K562 (cell line): ENCODE results near the gene NPAS1. TPM values are rescaled to one million over a fixed set of nuclear protein-coding genes. Genes with fewer than 3 reads are reported as not detected.

Experiments used
- ATAC-seq: fragments of 200-7000 bp; cut with Tn5 transposase; 3 replicates; pipeline ENCODE4 v1.9.1; 2020; ENCODE audit warnings: moderate library complexity
- BruUV-seq: library from RNA; stranded (reverse); fragments of 400-500 nt; replicated peaks from 2 replicates; lab custom pipeline; 2021; lab: Mats Ljungman, UMichigan
- CTCF ChIA-PET: fragments of 300-600 bp; formaldehyde crosslinking; extraction: SDS; loops from one replicate; lab custom pipeline; 2021; ENCODE audit warnings: low intra/inter-chr PET ratio; lab: Yijun Ruan, JAX
- POLR2A ChIA-PET: fragments of 300-600, 350-650 bp; sonication (Branson Sonifier 250); formaldehyde crosslinking; extraction: SDS; loops from one replicate; lab custom pipeline; 2021; ENCODE audit warnings: antibody characterized with exemption, inconsistent platforms; lab: Yijun Ruan, JAX
- DNase-seq, 4 experiments: peaks; one replicate each; pipeline versions ENCODE4 v3.0.0 to v3.0.0-alpha.2; 2011 to 2018; ENCODE audit warnings: low spot score in 3 of 4, mixed read lengths in 3 of 4; ENCODE audit errors: extremely low read depth in 1 of 4
- FAIRE-seq: peaks from 2 replicates; lab custom pipeline; 2011; peaks lifted over from hg19 to GRCh38; lab: Jason Lieb, UNC
- H2AFZ ChIP-seq: 2 replicates; pipeline ENCODE4 v1.6.0; 2011; ENCODE audit warnings: low read depth, low read length, control low read depth, inconsistent platforms
- H3K27ac ChIP-seq: fragments of 200-600 bp; 3 replicates; pipeline ENCODE4 v1.8.0; 2011; ENCODE audit warnings: low read depth, mild to moderate bottlenecking, control low read depth, inconsistent platforms, low read length, moderate library complexity, mixed read lengths; ENCODE audit errors: extremely low read depth
- H3K27me3 ChIP-seq, 2 experiments: fragments of 300-600 bp in 1 of 2; 2 replicates in 1 of 2; 3 replicates in 1 of 2; pipeline versions ENCODE4 v1.6.0 to v1.8.0; 2011; ENCODE audit warnings: inconsistent platforms in 2 of 2, low read length in 2 of 2, mild to moderate bottlenecking in 1 of 2, mixed read lengths in 1 of 2, moderate library complexity in 1 of 2; ENCODE audit not compliant: control insufficient read depth in 2 of 2, insufficient read depth in 2 of 2
- H3K36me3 ChIP-seq: fragments of 300-600 bp; 3 replicates; pipeline ENCODE4 v1.8.0; 2011; ENCODE audit warnings: mild to moderate bottlenecking, low read length, inconsistent platforms; ENCODE audit not compliant: control insufficient read depth, insufficient read depth
- H3K4me1 ChIP-seq, 2 experiments: fragments of 200-600 bp in 1 of 2; replicated peaks in 1 of 2; 2 replicates in 1 of 2; 3 replicates in 1 of 2; pipeline versions ENCODE4 v1.5.1 to v1.8.0; 2011; ENCODE audit warnings: inconsistent platforms in 2 of 2, low read length in 2 of 2, mild to moderate bottlenecking in 1 of 2, mixed read lengths in 1 of 2, moderate library complexity in 1 of 2; ENCODE audit not compliant: control insufficient read depth in 2 of 2, insufficient read depth in 2 of 2
- H3K4me2 ChIP-seq: 2 replicates; pipeline ENCODE4 v1.6.1; 2011; ENCODE audit warnings: low read length, control low read depth, inconsistent platforms, mixed read lengths; ENCODE audit not compliant: insufficient read depth
- H3K4me3 ChIP-seq: fragments of 200-600 bp; sonication (generic), shearing (Covaris generic); 2 replicates; pipeline ENCODE4 v1.5.1; 2016; ENCODE audit warnings: control low read depth, inconsistent platforms
- H3K79me2 ChIP-seq: fragments of 200-600 bp; 3 replicates; pipeline ENCODE4 v1.8.0; 2011; ENCODE audit warnings: low read length, inconsistent platforms; ENCODE audit not compliant: control insufficient read depth, insufficient read depth
- H3K9ac ChIP-seq, 2 experiments: 2 replicates each; pipeline versions ENCODE4 v1.6.0 to v1.6.1; 2011; ENCODE audit warnings: low read depth in 2 of 2, low read length in 2 of 2, control low read depth in 1 of 2, inconsistent platforms in 1 of 2, mild to moderate bottlenecking in 1 of 2, mixed read lengths in 1 of 2; ENCODE audit not compliant: insufficient read depth in 1 of 2
- H3K9me1 ChIP-seq: one replicate; pipeline ENCODE4 v1.6.0; 2011; ENCODE audit warnings: inconsistent platforms, mild to moderate bottlenecking, low read length, moderate library complexity; ENCODE audit not compliant: control insufficient read depth, insufficient read depth
- H3K9me3 ChIP-seq: replicated peaks from 2 replicates; pipeline ENCODE4 v1.5.1; 2011; ENCODE audit warnings: low read depth, low read length, inconsistent platforms; ENCODE audit not compliant: control insufficient read depth, insufficient read depth
- H4K20me1 ChIP-seq: replicated peaks from 2 replicates; pipeline ENCODE4 v1.6.1; 2011; ENCODE audit warnings: low read length, inconsistent platforms, mixed read lengths; ENCODE audit not compliant: control insufficient read depth, insufficient read depth
- MED1 ChIP-seq: sonication (generic); formaldehyde crosslinking; IDR thresholded peaks from 2 replicates; pipeline ENCODE4 v1.8.1; 2023; ENCODE audit warnings: missing genetic modification reagents, borderline replicate concordance
- POLR2G ChIP-seq: fragments of 200-400 bp; formaldehyde crosslinking; IDR thresholded peaks from 2 replicates; pipeline ENCODE4 v1.6.1; 2017; ENCODE audit warnings: low read depth, mild to moderate bottlenecking, antibody characterized with exemption, low read length, moderate library complexity
- WGBS: fragments of 100-300 bp; shearing (Covaris generic); methylation state at CpG from one replicate; pipeline ENCODE4 v1.1.6; 2016; ENCODE audit warnings: low coverage, mixed read lengths; ENCODE audit not compliant: insufficient coverage; ENCODE audit errors: missing lambda C conversion rate; 5-methylcytosine and 5-hydroxymethylcytosine counted together
- in situ Hi-C: fragments of 300-500 bp; cut with MboI; formaldehyde crosslinking; loops from 4 replicates; pipeline ENCODE4 v1.15.0; 2018; ENCODE audit warnings: inconsistent platforms, mixed read lengths
- intact Hi-C: fragments of 100-400 bp; cut with micrococcal nuclease; formaldehyde crosslinking; loops from 2 replicates; pipeline ENCODE4 v1.14.2; 2022
- polyA plus RNA-seq, 8 experiments: library from polyadenylated mRNA; depleted of rRNA in 4 of 8; stranded (reverse) in 5 of 8; unstranded in 3 of 8; fragments of >200 nt; fragmentation: Nextera tagmentation in 2 of 8; fragmentation: Illumina TruSeq in 1 of 8; extraction: Ambion mirVana in 2 of 8; extraction: Trizol in 1 of 8; gene quantifications; 2 replicates each; pipeline versions ENCODE4 v1.2.1 to v1.2.3, GENCODE V29; 2011 to 2014; ENCODE audit warnings: inconsistent platforms in 1 of 8, missing spikeins in 1 of 8
- total RNA-seq, 7 experiments: library from RNA; depleted of rRNA in 6 of 7; stranded (reverse); fragments of >200 nt in 6 of 7; fragmentation: Illumina TruSeq in 2 of 7; extraction: Trizol in 2 of 7; gene quantifications; 2 replicates each; pipeline versions ENCODE4 v1.2.1 to v1.2.3, GENCODE V29; 2011 to 2021; ENCODE audit warnings: low replicate concordance in 1 of 7
- TF ChIP-seq, protein P1 (sequence below), 3 experiments: IDR thresholded peaks in 2 of 3; conservative IDR thresholded peaks in 1 of 3; 2 replicates each; pipeline ENCODE4 v1.5.1; 2011 to 2012; ENCODE audit warnings: low read length in 3 of 3, mild to moderate bottlenecking in 3 of 3, control low read depth in 2 of 3, improper control_type of control experiment in 1 of 3, inconsistent platforms in 1 of 3, low read depth in 1 of 3, mixed read lengths in 1 of 3, moderate library complexity in 1 of 3; ENCODE audit not compliant: insufficient read depth in 2 of 3

Gene NPAS1
- total and polyA plus RNA-seq, 9 of the 15 experiments (the other 6 are each of a cell fraction or from before 2014, with no cell fraction given) = 0.58 to 5.3 (median 2.0) TPM; not detected in 2

DNA sequence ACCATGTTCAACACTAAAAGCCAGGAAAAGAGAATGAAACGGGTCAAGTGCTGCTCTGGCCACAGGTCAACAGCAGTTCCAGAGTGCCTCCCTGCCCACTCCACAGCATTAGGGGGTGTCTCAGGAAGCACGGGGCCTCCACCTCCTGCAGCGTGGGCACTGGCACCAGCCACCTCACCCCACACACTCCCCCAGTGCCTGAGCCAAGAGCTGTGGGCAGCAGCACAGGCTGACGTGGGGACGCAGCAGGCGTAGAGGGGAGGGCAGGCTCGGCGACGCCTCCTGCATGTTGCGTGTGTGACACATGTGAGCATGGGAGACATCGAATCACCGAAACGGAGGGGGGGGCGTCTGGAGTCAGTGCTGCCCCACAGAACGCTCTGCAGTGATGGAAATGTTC is 50.2 kb downstream of the NPAS1 start:
- H2AFZ ChIP-seq = no peak overlapping the region
- H3K79me2 ChIP-seq = no peaks in the 10 kb centered on the region
- no peak for ATAC-seq
- H3K9me3 ChIP-seq = no peaks in the 10 kb centered on the region
- H4K20me1 ChIP-seq = no peaks in the 10 kb centered on the region
- in situ Hi-C loops = no loop called here
- FAIRE-seq = no peak
- intact Hi-C loops = loop anchor here (10.0 kb wide), 1 partner anchor 55 kb away; the partner anchor contains the start of gene NPAS1
- no peak overlapping the region for H3K4me2 ChIP-seq
- peaks cover 0 to 23% of the 10 kb centered on the region in 2 experiments; a peak in 1 of 5 replicates for H3K4me1 ChIP-seq
- peak; percentile 54 for TF ChIP-seq POLR2G
- TF ChIP-seq, protein P1, sequence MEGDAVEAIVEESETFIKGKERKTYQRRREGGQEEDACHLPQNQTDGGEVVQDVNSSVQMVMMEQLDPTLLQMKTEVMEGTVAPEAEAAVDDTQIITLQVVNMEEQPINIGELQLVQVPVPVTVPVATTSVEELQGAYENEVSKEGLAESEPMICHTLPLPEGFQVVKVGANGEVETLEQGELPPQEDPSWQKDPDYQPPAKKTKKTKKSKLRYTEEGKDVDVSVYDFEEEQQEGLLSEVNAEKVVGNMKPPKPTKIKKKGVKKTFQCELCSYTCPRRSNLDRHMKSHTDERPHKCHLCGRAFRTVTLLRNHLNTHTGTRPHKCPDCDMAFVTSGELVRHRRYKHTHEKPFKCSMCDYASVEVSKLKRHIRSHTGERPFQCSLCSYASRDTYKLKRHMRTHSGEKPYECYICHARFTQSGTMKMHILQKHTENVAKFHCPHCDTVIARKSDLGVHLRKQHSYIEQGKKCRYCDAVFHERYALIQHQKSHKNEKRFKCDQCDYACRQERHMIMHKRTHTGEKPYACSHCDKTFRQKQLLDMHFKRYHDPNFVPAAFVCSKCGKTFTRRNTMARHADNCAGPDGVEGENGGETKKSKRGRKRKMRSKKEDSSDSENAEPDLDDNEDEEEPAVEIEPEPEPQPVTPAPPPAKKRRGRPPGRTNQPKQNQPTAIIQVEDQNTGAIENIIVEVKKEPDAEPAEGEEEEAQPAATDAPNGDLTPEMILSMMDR (IDR thresholded peaks at IDR 0.05 in 2 of 3, conservative IDR thresholded peaks at IDR 0.05 in 1 of 3; ENCODE audit: insufficient read depth in 2 of 3, low read depth in 1 of 3, low read length in 3 of 3) = no peak
- no peak for TF ChIP-seq MED1
- TF ChIP-seq, all 486 proteins: peak for 1
- H3K36me3 ChIP-seq = peaks cover 97% of the 10 kb centered on the region; the same call in 2 of the 3 replicates
- H3K27ac ChIP-seq = no peak overlapping the region
- no peak for DNase-seq
- H3K9me1 ChIP-seq = no peaks in the 10 kb centered on the region
- peak overlapping the region in 1 of 2 experiments; percentile 75; a peak in 2 of 4 replicates for H3K9ac ChIP-seq
- no TSS peak for BruUV-seq
- CTCF ChIA-PET = no interaction called here
- 92% methylated on average over 13 of the region's 15 CpGs for whole genome bisulfite sequencing
- POLR2A ChIA-PET = no interaction called here
- H3K4me3 ChIP-seq = no peak overlapping the region
- no peaks in the 10 kb centered on the region for H3K27me3 ChIP-seq
